WTC11 (cell line): ENCODE data around the gene ZDHHC17. TPM values are rescaled to one million over a fixed set of nuclear protein-coding genes. Genes with fewer than 3 reads are reported as not detected.

Experiments
- ATAC-seq: fragments of 200-7000 bp; cut with Tn5 transposase; 2 replicates; pipeline ENCODE4 v1.10.0; 2021; ENCODE audit warnings: mild to moderate bottlenecking, moderate library complexity
- CTCF ChIA-PET: fragments of 300-600 bp; sonication (Branson Sonifier 250); formaldehyde crosslinking; loops from one replicate; lab custom pipeline; 2021; ENCODE audit warnings: antibody characterized with exemption; lab: Charles Lee
- POLR2A ChIA-PET: fragments of 350-600 bp; sonication (Branson Sonifier 250); formaldehyde crosslinking; loops from one replicate; lab custom pipeline; 2021; ENCODE audit warnings: antibody characterized with exemption; lab: Charles Lee
- DNase-seq: peaks from one replicate; pipeline ENCODE4 v3.0.0; 2021; ENCODE audit warnings: low spot score
- H3K27ac Mint-ChIP-seq: 2 replicates; pipeline ENCODE4 v1.8.0; 2021; ENCODE audit warnings: mixed read lengths
- H3K27me3 Mint-ChIP-seq: 2 replicates; pipeline ENCODE4 v1.8.0; 2021; ENCODE audit warnings: low read depth, mild to moderate bottlenecking, moderate library complexity, mixed read lengths
- H3K36me3 Mint-ChIP-seq: 2 replicates; pipeline ENCODE4 v1.8.0; 2021; ENCODE audit warnings: mixed read lengths
- H3K4me1 Mint-ChIP-seq: 2 replicates; pipeline ENCODE4 v1.8.0; 2022; ENCODE audit warnings: mixed read lengths
- H3K4me3 Mint-ChIP-seq: 2 replicates; pipeline ENCODE4 v1.8.0; 2021; ENCODE audit warnings: mild to moderate bottlenecking, moderate library complexity, mixed read lengths
- H3K9me3 Mint-ChIP-seq: 2 replicates; pipeline ENCODE4 v1.8.0; 2021; ENCODE audit warnings: mixed read lengths
- ATF1 ChIP-seq: sonication (generic); formaldehyde crosslinking; IDR thresholded peaks from 2 replicates; pipeline ENCODE4 v1.8.1; 2023; ENCODE audit warnings: mild to moderate bottlenecking, moderate library complexity, missing genetic modification reagents
- EMX1 ChIP-seq: fragments of 250-450 bp; sonication (Bioruptor Pico); IDR thresholded peaks from 2 replicates; pipeline ENCODE4 v1.8.0; 2021; ENCODE audit warnings: mild to moderate bottlenecking
- FOXK1 ChIP-seq: sonication (generic); formaldehyde crosslinking; IDR thresholded peaks from 2 replicates; pipeline ENCODE4 v1.8.0; 2022; ENCODE audit warnings: mild to moderate bottlenecking, moderate library complexity, missing genetic modification reagents
- KAT7 ChIP-seq: sonication (generic); formaldehyde crosslinking; IDR thresholded peaks from 2 replicates; pipeline ENCODE4 v1.8.1; 2023; ENCODE audit warnings: missing genetic modification reagents, mild to moderate bottlenecking, borderline replicate concordance
- NFATC4 ChIP-seq: fragments of 250-450 bp; sonication (Bioruptor Pico); IDR thresholded peaks from 2 replicates; pipeline ENCODE4 v1.9.0; 2021; ENCODE audit warnings: mild to moderate bottlenecking
- NR3C1 ChIP-seq: sonication (generic); formaldehyde crosslinking; conservative IDR thresholded peaks from 2 replicates; pipeline ENCODE4 v1.8.1; 2023; ENCODE audit warnings: low read depth, mild to moderate bottlenecking, missing genetic modification reagents
- SMAD4 ChIP-seq: sonication (generic); formaldehyde crosslinking; IDR thresholded peaks from 2 replicates; pipeline ENCODE4 v1.8.0; 2022; ENCODE audit warnings: mild to moderate bottlenecking, missing genetic modification reagents
- TEAD1 ChIP-seq: sonication (generic); formaldehyde crosslinking; IDR thresholded peaks from 2 replicates; pipeline ENCODE4 v1.8.0; 2022; ENCODE audit warnings: mild to moderate bottlenecking, missing genetic modification reagents
- TP53 ChIP-seq: sonication (generic); formaldehyde crosslinking; IDR thresholded peaks from 2 replicates; pipeline ENCODE4 v1.8.1; 2023; ENCODE audit warnings: mild to moderate bottlenecking, missing genetic modification reagents
- USF1 ChIP-seq: sonication (generic); formaldehyde crosslinking; IDR thresholded peaks from 2 replicates; pipeline ENCODE4 v1.8.0; 2022; ENCODE audit warnings: mild to moderate bottlenecking, missing genetic modification reagents
- ZNF121 ChIP-seq: sonication (generic); formaldehyde crosslinking; IDR thresholded peaks from 2 replicates; pipeline ENCODE4 v1.8.0; 2023; ENCODE audit warnings: missing genetic modification reagents
- total RNA-seq: library from RNA; stranded (reverse); gene quantifications from 3 replicates; pipeline ENCODE4 v1.2.3, GENCODE V29; 2021
- TF ChIP-seq, protein P1 (sequence below): sonication (generic); formaldehyde crosslinking; IDR thresholded peaks from 2 replicates; pipeline ENCODE4 v1.8.1; 2023; ENCODE audit warnings: mild to moderate bottlenecking, missing genetic modification reagents
- TF ChIP-seq, protein P2 (sequence below): fragments of 200-600 bp; IDR thresholded peaks from 2 replicates; pipeline ENCODE4 v1.8.0; 2022; ENCODE audit warnings: antibody characterized with exemption
- TF ChIP-seq, protein P3 (sequence below): sonication (generic); formaldehyde crosslinking; IDR thresholded peaks from 2 replicates; pipeline ENCODE4 v1.8.1; 2023; ENCODE audit warnings: mild to moderate bottlenecking, missing genetic modification reagents, moderate library complexity
- TF ChIP-seq, protein P4 (sequence below): sonication (generic); formaldehyde crosslinking; IDR thresholded peaks from 2 replicates; pipeline ENCODE4 v1.8.0; 2023; ENCODE audit warnings: missing genetic modification reagents, mild to moderate bottlenecking, borderline replicate concordance
- TF ChIP-seq, protein P5 (sequence below): fragments of 250-450 bp; sonication (Bioruptor Pico); IDR thresholded peaks from 2 replicates; pipeline ENCODE4 v1.9.0; 2021; ENCODE audit warnings: mild to moderate bottlenecking
- TF ChIP-seq, protein P6 (sequence below): sonication (generic); formaldehyde crosslinking; IDR thresholded peaks from 2 replicates; pipeline ENCODE4 v1.8.1; 2023; ENCODE audit warnings: mild to moderate bottlenecking, missing genetic modification reagents, borderline replicate concordance
- TF ChIP-seq, protein P7 (sequence below): sonication (generic); formaldehyde crosslinking; IDR thresholded peaks from 2 replicates; pipeline ENCODE4 v1.8.0; 2022; ENCODE audit warnings: mild to moderate bottlenecking, missing genetic modification reagents

The ZDHHC17 gene
- total RNA-seq, 1 experiment from 2014 or later: 30.7 TPM

- DNase-seq (no peak), ATAC-seq (no peak)
- H3K4me3 Mint-ChIP-seq: no peak overlapping the region
- CTCF ChIA-PET: interaction anchor here (0.9 to 1.3 kb wide), 4 partner anchors 10 to 18 kb away, joined by 3 to 5 read pairs (median 4); no protein-coding TSS in a partner anchor
- no peak for TF ChIP-seq NR3C1 (CRISPR knock-in tag)
- TF ChIP-seq, protein P1, sequence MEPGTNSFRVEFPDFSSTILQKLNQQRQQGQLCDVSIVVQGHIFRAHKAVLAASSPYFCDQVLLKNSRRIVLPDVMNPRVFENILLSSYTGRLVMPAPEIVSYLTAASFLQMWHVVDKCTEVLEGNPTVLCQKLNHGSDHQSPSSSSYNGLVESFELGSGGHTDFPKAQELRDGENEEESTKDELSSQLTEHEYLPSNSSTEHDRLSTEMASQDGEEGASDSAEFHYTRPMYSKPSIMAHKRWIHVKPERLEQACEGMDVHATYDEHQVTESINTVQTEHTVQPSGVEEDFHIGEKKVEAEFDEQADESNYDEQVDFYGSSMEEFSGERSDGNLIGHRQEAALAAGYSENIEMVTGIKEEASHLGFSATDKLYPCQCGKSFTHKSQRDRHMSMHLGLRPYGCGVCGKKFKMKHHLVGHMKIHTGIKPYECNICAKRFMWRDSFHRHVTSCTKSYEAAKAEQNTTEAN (CRISPR knock-in tag): no peak
- TF ChIP-seq, protein P2, sequence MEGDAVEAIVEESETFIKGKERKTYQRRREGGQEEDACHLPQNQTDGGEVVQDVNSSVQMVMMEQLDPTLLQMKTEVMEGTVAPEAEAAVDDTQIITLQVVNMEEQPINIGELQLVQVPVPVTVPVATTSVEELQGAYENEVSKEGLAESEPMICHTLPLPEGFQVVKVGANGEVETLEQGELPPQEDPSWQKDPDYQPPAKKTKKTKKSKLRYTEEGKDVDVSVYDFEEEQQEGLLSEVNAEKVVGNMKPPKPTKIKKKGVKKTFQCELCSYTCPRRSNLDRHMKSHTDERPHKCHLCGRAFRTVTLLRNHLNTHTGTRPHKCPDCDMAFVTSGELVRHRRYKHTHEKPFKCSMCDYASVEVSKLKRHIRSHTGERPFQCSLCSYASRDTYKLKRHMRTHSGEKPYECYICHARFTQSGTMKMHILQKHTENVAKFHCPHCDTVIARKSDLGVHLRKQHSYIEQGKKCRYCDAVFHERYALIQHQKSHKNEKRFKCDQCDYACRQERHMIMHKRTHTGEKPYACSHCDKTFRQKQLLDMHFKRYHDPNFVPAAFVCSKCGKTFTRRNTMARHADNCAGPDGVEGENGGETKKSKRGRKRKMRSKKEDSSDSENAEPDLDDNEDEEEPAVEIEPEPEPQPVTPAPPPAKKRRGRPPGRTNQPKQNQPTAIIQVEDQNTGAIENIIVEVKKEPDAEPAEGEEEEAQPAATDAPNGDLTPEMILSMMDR: no peak
- H3K36me3 Mint-ChIP-seq: peaks cover 16% of the 10 kb centered on the region
- no peaks in the 10 kb centered on the region; the same call in 1 of the 2 replicates for H3K27me3 Mint-ChIP-seq
- H3K4me1 Mint-ChIP-seq: peaks cover 8% of the 10 kb centered on the region
- peaks cover 19% of the 10 kb centered on the region for H3K9me3 Mint-ChIP-seq
- no peak overlapping the region for H3K27ac Mint-ChIP-seq
- POLR2A ChIA-PET: no interaction called here
Observed at GRCh38 chr12:76896274-76896673, 132.4 kb downstream of the ZDHHC17 start.

GRCh38 chr12:76898442-76898841, 134.5 kb downstream of the ZDHHC17 start:
- peaks cover 9% of the 10 kb centered on the region for H3K4me1 Mint-ChIP-seq
- DNase-seq: no peak
- H3K4me3 Mint-ChIP-seq: no peak overlapping the region
- no peaks in the 10 kb centered on the region; the same call in none of the 2 replicates for H3K27me3 Mint-ChIP-seq
- no peak for ATAC-seq
- H3K27ac Mint-ChIP-seq: no peak overlapping the region
- POLR2A ChIA-PET: no interaction called here
- H3K36me3 Mint-ChIP-seq: peaks cover 14% of the 10 kb centered on the region
- CTCF ChIA-PET: no interaction called here
- peaks cover 15% of the 10 kb centered on the region for H3K9me3 Mint-ChIP-seq
- TF ChIP-seq, protein P3, sequence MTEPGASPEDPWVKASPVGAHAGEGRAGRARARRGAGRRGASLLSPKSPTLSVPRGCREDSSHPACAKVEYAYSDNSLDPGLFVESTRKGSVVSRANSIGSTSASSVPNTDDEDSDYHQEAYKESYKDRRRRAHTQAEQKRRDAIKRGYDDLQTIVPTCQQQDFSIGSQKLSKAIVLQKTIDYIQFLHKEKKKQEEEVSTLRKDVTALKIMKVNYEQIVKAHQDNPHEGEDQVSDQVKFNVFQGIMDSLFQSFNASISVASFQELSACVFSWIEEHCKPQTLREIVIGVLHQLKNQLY (CRISPR knock-in tag): no peak
- TF ChIP-seq TP53 (CRISPR knock-in tag) (no peak), FOXK1 (CRISPR knock-in tag) (no peak), TEAD1 (CRISPR knock-in tag) (no peak), KAT7 (no peak), EMX1 (CRISPR knock-in tag) (no peak), NFATC4 (no peak), ZNF121 (CRISPR knock-in tag) (no peak), USF1 (CRISPR knock-in tag) (no peak), ATF1 (CRISPR knock-in tag) (no peak), SMAD4 (CRISPR knock-in tag) (no peak)
- TF ChIP-seq, protein P4, sequence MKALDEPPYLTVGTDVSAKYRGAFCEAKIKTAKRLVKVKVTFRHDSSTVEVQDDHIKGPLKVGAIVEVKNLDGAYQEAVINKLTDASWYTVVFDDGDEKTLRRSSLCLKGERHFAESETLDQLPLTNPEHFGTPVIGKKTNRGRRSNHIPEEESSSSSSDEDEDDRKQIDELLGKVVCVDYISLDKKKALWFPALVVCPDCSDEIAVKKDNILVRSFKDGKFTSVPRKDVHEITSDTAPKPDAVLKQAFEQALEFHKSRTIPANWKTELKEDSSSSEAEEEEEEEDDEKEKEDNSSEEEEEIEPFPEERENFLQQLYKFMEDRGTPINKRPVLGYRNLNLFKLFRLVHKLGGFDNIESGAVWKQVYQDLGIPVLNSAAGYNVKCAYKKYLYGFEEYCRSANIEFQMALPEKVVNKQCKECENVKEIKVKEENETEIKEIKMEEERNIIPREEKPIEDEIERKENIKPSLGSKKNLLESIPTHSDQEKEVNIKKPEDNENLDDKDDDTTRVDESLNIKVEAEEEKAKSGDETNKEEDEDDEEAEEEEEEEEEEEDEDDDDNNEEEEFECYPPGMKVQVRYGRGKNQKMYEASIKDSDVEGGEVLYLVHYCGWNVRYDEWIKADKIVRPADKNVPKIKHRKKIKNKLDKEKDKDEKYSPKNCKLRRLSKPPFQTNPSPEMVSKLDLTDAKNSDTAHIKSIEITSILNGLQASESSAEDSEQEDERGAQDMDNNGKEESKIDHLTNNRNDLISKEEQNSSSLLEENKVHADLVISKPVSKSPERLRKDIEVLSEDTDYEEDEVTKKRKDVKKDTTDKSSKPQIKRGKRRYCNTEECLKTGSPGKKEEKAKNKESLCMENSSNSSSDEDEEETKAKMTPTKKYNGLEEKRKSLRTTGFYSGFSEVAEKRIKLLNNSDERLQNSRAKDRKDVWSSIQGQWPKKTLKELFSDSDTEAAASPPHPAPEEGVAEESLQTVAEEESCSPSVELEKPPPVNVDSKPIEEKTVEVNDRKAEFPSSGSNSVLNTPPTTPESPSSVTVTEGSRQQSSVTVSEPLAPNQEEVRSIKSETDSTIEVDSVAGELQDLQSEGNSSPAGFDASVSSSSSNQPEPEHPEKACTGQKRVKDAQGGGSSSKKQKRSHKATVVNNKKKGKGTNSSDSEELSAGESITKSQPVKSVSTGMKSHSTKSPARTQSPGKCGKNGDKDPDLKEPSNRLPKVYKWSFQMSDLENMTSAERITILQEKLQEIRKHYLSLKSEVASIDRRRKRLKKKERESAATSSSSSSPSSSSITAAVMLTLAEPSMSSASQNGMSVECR (CRISPR knock-in tag): no peak
- TF ChIP-seq, protein P5, sequence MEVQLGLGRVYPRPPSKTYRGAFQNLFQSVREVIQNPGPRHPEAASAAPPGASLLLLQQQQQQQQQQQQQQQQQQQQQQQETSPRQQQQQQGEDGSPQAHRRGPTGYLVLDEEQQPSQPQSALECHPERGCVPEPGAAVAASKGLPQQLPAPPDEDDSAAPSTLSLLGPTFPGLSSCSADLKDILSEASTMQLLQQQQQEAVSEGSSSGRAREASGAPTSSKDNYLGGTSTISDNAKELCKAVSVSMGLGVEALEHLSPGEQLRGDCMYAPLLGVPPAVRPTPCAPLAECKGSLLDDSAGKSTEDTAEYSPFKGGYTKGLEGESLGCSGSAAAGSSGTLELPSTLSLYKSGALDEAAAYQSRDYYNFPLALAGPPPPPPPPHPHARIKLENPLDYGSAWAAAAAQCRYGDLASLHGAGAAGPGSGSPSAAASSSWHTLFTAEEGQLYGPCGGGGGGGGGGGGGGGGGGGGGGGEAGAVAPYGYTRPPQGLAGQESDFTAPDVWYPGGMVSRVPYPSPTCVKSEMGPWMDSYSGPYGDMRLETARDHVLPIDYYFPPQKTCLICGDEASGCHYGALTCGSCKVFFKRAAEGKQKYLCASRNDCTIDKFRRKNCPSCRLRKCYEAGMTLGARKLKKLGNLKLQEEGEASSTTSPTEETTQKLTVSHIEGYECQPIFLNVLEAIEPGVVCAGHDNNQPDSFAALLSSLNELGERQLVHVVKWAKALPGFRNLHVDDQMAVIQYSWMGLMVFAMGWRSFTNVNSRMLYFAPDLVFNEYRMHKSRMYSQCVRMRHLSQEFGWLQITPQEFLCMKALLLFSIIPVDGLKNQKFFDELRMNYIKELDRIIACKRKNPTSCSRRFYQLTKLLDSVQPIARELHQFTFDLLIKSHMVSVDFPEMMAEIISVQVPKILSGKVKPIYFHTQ (CRISPR knock-in tag): no peak
- TF ChIP-seq, protein P6, sequence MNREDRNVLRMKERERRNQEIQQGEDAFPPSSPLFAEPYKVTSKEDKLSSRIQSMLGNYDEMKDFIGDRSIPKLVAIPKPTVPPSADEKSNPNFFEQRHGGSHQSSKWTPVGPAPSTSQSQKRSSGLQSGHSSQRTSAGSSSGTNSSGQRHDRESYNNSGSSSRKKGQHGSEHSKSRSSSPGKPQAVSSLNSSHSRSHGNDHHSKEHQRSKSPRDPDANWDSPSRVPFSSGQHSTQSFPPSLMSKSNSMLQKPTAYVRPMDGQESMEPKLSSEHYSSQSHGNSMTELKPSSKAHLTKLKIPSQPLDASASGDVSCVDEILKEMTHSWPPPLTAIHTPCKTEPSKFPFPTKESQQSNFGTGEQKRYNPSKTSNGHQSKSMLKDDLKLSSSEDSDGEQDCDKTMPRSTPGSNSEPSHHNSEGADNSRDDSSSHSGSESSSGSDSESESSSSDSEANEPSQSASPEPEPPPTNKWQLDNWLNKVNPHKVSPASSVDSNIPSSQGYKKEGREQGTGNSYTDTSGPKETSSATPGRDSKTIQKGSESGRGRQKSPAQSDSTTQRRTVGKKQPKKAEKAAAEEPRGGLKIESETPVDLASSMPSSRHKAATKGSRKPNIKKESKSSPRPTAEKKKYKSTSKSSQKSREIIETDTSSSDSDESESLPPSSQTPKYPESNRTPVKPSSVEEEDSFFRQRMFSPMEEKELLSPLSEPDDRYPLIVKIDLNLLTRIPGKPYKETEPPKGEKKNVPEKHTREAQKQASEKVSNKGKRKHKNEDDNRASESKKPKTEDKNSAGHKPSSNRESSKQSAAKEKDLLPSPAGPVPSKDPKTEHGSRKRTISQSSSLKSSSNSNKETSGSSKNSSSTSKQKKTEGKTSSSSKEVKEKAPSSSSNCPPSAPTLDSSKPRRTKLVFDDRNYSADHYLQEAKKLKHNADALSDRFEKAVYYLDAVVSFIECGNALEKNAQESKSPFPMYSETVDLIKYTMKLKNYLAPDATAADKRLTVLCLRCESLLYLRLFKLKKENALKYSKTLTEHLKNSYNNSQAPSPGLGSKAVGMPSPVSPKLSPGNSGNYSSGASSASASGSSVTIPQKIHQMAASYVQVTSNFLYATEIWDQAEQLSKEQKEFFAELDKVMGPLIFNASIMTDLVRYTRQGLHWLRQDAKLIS: no peak
- TF ChIP-seq, protein P7, sequence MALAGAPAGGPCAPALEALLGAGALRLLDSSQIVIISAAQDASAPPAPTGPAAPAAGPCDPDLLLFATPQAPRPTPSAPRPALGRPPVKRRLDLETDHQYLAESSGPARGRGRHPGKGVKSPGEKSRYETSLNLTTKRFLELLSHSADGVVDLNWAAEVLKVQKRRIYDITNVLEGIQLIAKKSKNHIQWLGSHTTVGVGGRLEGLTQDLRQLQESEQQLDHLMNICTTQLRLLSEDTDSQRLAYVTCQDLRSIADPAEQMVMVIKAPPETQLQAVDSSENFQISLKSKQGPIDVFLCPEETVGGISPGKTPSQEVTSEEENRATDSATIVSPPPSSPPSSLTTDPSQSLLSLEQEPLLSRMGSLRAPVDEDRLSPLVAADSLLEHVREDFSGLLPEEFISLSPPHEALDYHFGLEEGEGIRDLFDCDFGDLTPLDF (CRISPR knock-in tag): no peak
